ENCODE measurements around the gene LHPP. TPM values are rescaled to one million over a fixed set of nuclear protein-coding genes. Genes with fewer than 3 reads are reported as not detected.

LHPP gene
- total RNA-seq, 4 donors from 2014 or later: 9.3 to 20.5 (median 14.5) TPM

DNA sequence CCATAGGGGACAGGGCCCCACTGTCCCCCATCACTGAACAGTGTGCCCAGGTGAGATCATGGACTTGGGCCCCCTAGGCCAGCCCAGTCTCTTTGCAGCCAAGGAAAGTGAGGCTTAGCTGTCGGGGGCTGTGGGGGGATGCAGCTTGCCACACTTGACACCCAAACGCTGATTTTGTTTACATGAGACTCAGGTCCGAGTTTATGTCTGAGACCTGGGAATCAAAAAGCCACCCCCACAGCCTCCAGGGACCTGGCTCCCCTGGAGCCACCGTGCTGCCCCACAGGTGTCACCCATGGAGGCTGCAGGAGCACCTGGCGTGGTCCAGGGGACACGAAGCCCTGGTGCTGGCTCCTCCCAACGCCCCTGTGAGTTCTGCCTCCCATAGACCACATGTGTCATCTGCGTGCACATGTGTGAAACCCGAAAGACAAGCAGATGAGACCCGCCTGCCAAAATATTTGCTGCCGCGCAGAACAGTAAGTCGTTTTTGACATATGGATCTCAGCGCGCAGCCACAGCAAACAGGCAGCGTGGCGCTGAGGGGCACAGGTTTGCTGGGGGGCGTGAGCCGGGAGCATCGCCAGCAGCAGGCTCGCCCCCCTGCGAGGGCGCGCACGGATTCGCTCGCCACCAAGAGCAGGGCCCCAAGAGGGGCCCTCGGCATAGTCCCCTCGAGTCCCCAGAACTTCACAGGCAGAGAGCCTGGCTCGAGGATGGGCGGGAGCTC lies 112.3 kb downstream of the LHPP start:
- TF ChIP-seq, protein P1, sequence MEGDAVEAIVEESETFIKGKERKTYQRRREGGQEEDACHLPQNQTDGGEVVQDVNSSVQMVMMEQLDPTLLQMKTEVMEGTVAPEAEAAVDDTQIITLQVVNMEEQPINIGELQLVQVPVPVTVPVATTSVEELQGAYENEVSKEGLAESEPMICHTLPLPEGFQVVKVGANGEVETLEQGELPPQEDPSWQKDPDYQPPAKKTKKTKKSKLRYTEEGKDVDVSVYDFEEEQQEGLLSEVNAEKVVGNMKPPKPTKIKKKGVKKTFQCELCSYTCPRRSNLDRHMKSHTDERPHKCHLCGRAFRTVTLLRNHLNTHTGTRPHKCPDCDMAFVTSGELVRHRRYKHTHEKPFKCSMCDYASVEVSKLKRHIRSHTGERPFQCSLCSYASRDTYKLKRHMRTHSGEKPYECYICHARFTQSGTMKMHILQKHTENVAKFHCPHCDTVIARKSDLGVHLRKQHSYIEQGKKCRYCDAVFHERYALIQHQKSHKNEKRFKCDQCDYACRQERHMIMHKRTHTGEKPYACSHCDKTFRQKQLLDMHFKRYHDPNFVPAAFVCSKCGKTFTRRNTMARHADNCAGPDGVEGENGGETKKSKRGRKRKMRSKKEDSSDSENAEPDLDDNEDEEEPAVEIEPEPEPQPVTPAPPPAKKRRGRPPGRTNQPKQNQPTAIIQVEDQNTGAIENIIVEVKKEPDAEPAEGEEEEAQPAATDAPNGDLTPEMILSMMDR (IDR thresholded peaks at IDR 0.05; ENCODE audit: low read depth): no peak

DNA sequence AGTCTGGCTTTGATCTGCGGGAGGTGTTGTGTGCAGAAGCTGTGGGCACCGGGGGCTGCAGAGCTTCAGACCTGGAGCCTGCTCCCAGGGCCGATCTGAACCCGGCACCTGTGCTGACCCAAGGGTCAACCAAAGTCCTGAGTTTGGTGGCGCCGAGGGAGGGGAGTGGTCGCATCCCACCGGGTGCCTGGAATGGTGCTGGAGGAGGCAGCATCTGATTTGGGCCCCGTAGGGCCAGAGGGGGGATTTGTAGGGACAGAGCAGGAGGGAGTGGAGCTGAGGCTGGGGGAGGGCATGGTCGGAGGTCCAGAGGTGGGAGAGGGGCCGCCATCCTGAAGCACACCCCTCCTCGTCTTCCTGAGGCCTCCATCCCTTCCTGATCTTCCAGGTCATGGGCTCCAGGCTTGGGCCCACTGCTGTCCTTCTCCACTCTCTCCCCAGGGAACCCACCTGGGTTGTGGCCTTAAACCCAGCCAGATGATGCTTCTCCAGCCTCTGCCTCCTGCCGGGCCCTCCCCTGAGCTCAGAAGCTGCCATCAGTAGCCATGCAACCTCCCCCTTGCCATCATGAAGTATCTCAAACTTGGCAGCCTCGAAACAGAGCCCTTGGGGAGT lies 112.9 kb downstream of the LHPP start:
- TF ChIP-seq, protein P1 (IDR thresholded peaks at IDR 0.05; ENCODE audit: low read depth): no peak

DNA sequence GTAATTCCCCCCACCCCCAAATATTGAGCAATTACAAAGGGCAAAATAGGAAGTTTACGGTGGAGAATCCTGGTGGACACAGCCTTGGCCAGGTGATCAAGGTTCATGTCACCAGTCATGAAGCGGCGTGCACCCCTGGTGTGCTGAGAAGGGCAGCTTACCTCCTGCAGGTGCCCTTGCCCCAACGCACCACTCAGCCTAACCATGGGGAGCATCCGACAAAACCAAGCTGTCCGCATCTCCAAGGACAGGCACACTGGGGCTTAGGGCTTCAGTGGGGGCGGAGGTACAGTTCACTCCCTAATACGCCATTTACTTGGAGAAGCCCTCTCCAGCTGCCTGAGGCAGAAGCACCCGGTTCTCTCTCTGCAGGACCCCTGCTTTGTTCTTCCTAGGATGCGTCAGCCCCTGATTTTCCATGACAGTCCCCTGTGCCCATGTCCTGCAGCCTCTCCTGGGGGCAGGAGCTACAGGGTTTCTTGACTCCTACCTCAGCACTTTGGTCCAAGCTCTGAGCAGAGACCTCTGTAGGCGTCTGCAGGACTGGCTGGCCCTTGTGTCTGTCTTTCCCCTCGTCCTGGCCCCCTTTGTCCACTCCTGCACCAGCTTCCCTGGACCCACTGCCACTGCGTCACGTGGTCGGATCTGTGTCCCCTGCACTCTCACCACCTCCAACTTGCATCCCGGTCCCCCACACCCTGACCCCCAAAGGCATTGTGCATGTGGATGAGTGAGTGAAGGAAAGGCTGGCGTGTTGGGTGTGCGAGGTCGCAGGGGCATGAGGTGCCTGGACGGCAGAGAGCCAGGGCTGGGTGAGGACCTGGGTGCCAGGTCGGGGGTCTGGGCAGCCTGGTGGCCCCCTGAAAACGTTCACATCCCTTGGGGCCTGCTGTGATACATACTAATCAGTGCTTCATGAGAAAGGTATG lies 113.7 kb downstream of the LHPP start:
- TF ChIP-seq, protein P1 (IDR thresholded peaks at IDR 0.05; ENCODE audit: low read depth): no peak

DNA sequence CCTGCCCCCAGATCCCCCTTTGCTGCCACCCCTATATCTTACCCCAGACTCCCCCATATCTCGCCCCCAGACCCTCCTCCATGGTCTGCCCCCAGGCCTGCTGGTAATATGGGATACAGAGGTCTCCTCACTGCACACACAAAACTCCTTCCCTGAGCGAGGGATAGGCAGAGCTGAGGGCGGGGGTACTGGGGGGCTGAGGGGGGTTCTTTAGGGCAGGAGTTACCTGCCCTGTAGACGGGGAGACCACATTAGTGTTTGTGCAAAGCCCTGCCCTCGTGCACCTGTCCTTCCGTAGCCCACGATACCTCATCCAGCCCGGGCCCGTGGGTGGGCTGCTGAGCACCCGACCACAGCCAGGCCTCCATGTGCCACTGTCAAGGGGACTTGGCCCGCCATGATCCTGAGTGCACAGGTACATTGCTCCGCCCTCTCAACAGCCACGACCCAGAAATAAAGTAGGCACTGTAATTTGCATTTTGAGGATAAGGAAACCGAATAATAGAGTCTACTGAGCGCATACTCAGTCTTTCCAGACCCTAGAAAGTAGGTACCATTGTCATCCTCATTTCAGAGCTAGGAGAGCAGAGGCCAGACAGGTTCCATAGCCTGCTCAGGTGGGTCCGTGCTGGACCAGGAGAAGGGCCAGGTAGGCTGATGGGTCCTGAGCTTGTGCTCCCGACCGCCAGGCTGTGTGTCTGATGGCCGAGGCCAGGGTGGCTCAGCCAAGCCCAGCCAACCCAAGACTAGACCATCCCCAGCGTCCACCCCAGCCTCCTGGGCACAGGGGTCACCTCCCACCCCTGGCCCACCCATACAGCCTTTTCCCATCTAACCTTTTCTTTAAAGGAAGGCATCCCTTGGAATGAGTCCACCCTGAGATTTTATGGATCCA lies 115.2 kb downstream of the LHPP start:
- TF ChIP-seq, protein P1 (IDR thresholded peaks at IDR 0.05; ENCODE audit: low read depth): no peak

DNA sequence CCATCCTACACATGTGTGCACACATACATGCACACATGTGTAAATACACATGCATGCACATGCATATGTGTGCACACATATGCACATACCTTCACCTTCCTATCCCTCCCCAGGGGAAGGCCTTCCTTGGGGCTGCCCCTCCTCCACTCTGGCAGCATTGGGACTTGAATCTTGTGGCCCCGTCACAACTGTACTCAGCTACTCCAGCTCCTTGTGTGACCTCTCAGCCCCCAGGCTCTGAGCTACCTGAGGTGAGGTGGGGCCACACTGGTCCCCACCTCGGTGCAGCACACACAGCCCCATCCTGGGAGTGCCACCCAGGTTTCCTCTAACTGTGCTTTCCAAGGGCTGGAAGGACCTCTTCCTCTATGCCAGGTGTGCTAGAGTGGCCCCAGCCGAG lies 116.0 kb downstream of the LHPP start:
- TF ChIP-seq, protein P1 (IDR thresholded peaks at IDR 0.05; ENCODE audit: low read depth): no peak

DNA sequence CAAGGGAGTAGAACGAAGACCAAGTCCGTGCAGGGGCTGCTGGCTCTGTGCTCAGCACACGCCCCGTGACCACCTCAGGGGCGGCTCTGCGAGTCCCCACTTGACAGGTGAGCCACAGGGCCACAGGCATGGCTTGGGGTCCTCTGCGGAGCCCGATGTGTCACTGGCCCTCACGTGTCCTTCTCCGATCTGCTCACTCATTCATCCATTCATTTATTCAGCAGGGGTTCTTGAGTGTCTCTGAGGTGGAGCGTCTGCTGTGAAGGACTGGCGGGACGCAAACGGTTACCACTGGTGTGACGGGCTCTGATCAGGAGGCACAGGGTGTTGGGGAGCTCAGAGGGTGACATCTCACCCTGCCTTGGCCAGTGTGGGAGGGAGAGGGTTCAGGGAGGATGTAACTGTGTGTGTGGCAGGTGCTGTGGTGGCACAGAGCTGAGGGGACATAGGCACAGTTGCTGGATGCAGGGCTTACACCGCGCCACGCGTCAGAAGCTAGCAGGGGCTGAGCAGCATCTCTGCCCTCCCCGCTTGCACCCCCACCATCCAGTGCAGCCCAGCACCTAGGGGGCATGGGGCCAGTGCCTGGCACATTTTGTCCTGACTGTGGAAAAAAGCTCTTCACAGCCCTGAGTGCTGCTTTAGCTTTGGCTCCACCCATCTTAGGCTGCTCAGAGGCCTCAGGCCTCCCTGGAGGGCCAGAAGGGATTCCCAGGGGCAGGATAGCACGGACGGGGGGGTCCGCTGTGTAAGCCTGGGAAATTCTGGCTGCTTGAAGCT lies 116.8 kb downstream of the LHPP start:
- TF ChIP-seq, protein P1 (IDR thresholded peaks at IDR 0.05; ENCODE audit: low read depth): no peak
